K562 (cell line): Measurements from ENCODE around the gene TRIOBP. TPM values are rescaled to one million over a fixed set of nuclear protein-coding genes. Genes with fewer than 3 reads are reported as not detected.

ENCODE experiments used
- HEY1 ChIP-seq: fragments of 250-450 bp; sonication (Bioruptor Pico); IDR thresholded peaks from 2 replicates; pipeline ENCODE4 v1.5.0; 2020; ENCODE audit warnings: mild to moderate bottlenecking, moderate library complexity, borderline replicate concordance
- LEF1 ChIP-seq: fragments of 450-650 bp; IDR thresholded peaks from 2 replicates; pipeline ENCODE4 v1.6.1; 2016; ENCODE audit warnings: mild to moderate bottlenecking
- MAFG ChIP-seq: fragments of 450-650 bp; conservative IDR thresholded peaks from 2 replicates; pipeline ENCODE4 v1.6.1; 2016; ENCODE audit warnings: missing genetic modification characterization, missing compliant biosample characterization
- MAFK ChIP-seq: IDR thresholded peaks from 2 replicates; pipeline ENCODE4 v1.6.1; 2011; ENCODE audit warnings: low read length, improper control_type of control experiment
- NFXL1 ChIP-seq: fragments of 450-650 bp; formaldehyde crosslinking; IDR thresholded peaks from 2 replicates; pipeline ENCODE4 v1.4.0; 2021; ENCODE audit warnings: mild to moderate bottlenecking
- PURB ChIP-seq: sonication (generic); formaldehyde crosslinking; IDR thresholded peaks from 2 replicates; pipeline ENCODE4 v1.9.0; 2021; ENCODE audit warnings: low read depth, mild to moderate bottlenecking, missing genetic modification reagents
- RBM22 ChIP-seq: fragments of 200-400 bp; formaldehyde crosslinking; IDR thresholded peaks from 2 replicates; pipeline ENCODE4 v1.6.1; 2018; ENCODE audit warnings: low read length, low read depth; ENCODE audit not compliant: poor library complexity, severe bottlenecking
- STAT5A ChIP-seq: IDR thresholded peaks from 2 replicates; pipeline ENCODE4 v1.6.1; 2012; ENCODE audit warnings: low read length, inconsistent platforms, borderline replicate concordance
- TBP ChIP-seq: optimal IDR thresholded peaks from 2 replicates; pipeline ENCODE3; 2011; ENCODE audit warnings: low read depth, low read length, improper control_type of control experiment
- VEZF1 ChIP-seq: fragments of 200-800 bp; sonication (Bioruptor generic); IDR thresholded peaks from 2 replicates; pipeline ENCODE4 v1.6.1; 2017; ENCODE audit warnings: missing genetic modification characterization, missing compliant biosample characterization
- ZBTB40 ChIP-seq, 2 experiments: fragments of 450-650 bp in 1 of 2; sonication (generic) in 1 of 2; formaldehyde crosslinking in 1 of 2; IDR thresholded peaks; 2 replicates each; pipeline versions ENCODE4 v1.7.1 to v1.9.0; 2016 to 2022; ENCODE audit warnings: inconsistent platforms in 1 of 2, mild to moderate bottlenecking in 1 of 2, missing genetic modification reagents in 1 of 2
- ZNF445 ChIP-seq: fragments of 250-450 bp; sonication (Bioruptor Pico); IDR thresholded peaks from 2 replicates; pipeline ENCODE4 v1.4.0; 2020; ENCODE audit warnings: low read depth, mild to moderate bottlenecking, moderate library complexity
- ZNF717 ChIP-seq: fragments of 250-450 bp; sonication (Bioruptor Pico); IDR thresholded peaks from 2 replicates; pipeline ENCODE4 v1.5.0; 2021
- ZSCAN29 ChIP-seq: fragments of 450-650 bp; IDR thresholded peaks from 2 replicates; pipeline ENCODE4 v1.6.1; 2017
- polyA plus RNA-seq, 8 experiments: library from polyadenylated mRNA; depleted of rRNA in 4 of 8; stranded (reverse) in 5 of 8; unstranded in 3 of 8; fragments of >200 nt; fragmentation: Nextera tagmentation in 2 of 8; fragmentation: Illumina TruSeq in 1 of 8; extraction: Ambion mirVana in 2 of 8; extraction: Trizol in 1 of 8; gene quantifications; 2 replicates each; pipeline versions ENCODE4 v1.2.1 to v1.2.3, GENCODE V29; 2011 to 2014; ENCODE audit warnings: inconsistent platforms in 1 of 8, missing spikeins in 1 of 8
- total RNA-seq, 7 experiments: library from RNA; depleted of rRNA in 6 of 7; stranded (reverse); fragments of >200 nt in 6 of 7; fragmentation: Illumina TruSeq in 2 of 7; extraction: Trizol in 2 of 7; gene quantifications; 2 replicates each; pipeline versions ENCODE4 v1.2.1 to v1.2.3, GENCODE V29; 2011 to 2021; ENCODE audit warnings: low replicate concordance in 1 of 7
- TF ChIP-seq, protein P1 (sequence below), 2 experiments: fragments of 450-650 bp; IDR thresholded peaks; 2 replicates each; pipeline ENCODE4 v1.6.1; 2016

TRIOBP gene
- total and polyA plus RNA-seq, 9 of the 15 experiments (the other 6 are each of a cell fraction or from before 2014, with no cell fraction given): 0.24 to 13.8 (median 5.5) TPM

GRCh38 chr22:37762389-37762836 is 65.6 kb downstream of the TRIOBP start (continued):
- TF ChIP-seq ZBTB40 (IDR thresholded peaks at IDR 0.05): no peak
- no peak for TF ChIP-seq ZBTB40 (CRISPR knock-in tag; IDR thresholded peaks at IDR 0.05)
- TF ChIP-seq MAFK: peak; percentile 88
- no peak for TF ChIP-seq ZNF445
- TF ChIP-seq, protein P1, sequence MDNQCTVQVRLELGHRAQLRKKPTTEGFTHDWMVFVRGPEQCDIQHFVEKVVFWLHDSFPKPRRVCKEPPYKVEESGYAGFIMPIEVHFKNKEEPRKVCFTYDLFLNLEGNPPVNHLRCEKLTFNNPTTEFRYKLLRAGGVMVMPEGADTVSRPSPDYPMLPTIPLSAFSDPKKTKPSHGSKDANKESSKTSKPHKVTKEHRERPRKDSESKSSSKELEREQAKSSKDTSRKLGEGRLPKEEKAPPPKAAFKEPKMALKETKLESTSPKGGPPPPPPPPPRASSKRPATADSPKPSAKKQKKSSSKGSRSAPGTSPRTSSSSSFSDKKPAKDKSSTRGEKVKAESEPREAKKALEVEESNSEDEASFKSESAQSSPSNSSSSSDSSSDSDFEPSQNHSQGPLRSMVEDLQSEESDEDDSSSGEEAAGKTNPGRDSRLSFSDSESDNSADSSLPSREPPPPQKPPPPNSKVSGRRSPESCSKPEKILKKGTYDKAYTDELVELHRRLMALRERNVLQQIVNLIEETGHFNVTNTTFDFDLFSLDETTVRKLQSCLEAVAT (IDR thresholded peaks at IDR 0.05): no peak
- TF ChIP-seq ZSCAN29: no peak
- TF ChIP-seq HEY1: no peak
- peak; percentile 96 for TF ChIP-seq MAFG
- no peak for TF ChIP-seq STAT5A
- no peak for TF ChIP-seq TBP
- TF ChIP-seq NFXL1 (CRISPR knock-in tag): no peak
- 0 out of 2 replicates have a peak, but pooled peaks have one; percentile 21 for TF ChIP-seq VEZF1 (CRISPR knock-in tag)
- no peak for TF ChIP-seq ZNF717 (CRISPR knock-in tag)
- TF ChIP-seq RBM22: no peak
- TF ChIP-seq LEF1: 0 out of 2 replicates have a peak, but pooled peaks have one; percentile 31
- no peak for TF ChIP-seq PURB (CRISPR knock-in tag)
